ENCODE measurements around the gene PAQR8.
A peak's percentile ranks its signal among the peaks of the same experiment; 100 is the strongest.

Gene PAQR8

GRCh38 chr6:52346503-52346902, 15.4 kb upstream of the PAQR8 start:
- Histone ChIP-seq H3K9ac (ENCODE audit: low read length in 5 of 5) (no peak overlapping the region), H3K9me3 (ENCODE audit: control insufficient read depth in 5 of 5, low read length in 5 of 5) (no peaks in the 10 kb centered on the region), H3K4me3 (ENCODE audit: low read depth in 1 of 5, low read length in 5 of 5) (no peak overlapping the region), H3K4me1 (ENCODE audit: control insufficient read depth in 5 of 5, insufficient read depth in 5 of 5, low read length in 5 of 5) (no peaks in the 10 kb centered on the region), H3K36me3 (ENCODE audit: control insufficient read depth in 5 of 5, insufficient read depth in 5 of 5, low read length in 5 of 5) (no peaks in the 10 kb centered on the region), H3K27ac (ENCODE audit: low read depth, low read length) (no peak overlapping the region), H3K27me3 (ENCODE audit: control insufficient read depth in 5 of 5, insufficient read depth in 4 of 5, low read length in 5 of 5) (peaks cover 0 to 6% (median 0%) of the 10 kb centered on the region in 5 donors)

- no peak overlapping the region for H3K9ac ChIP-seq (ENCODE audit: low read length in 5 of 5)
- no peak overlapping the region for H3K27ac ChIP-seq (ENCODE audit: low read depth, low read length)
- no peaks in the 10 kb centered on the region for H3K36me3 ChIP-seq (ENCODE audit: control insufficient read depth in 5 of 5, insufficient read depth in 5 of 5, low read length in 5 of 5)
- peaks cover 0 to 6% (median 0%) of the 10 kb centered on the region in 5 donors for H3K27me3 ChIP-seq (ENCODE audit: control insufficient read depth in 5 of 5, insufficient read depth in 4 of 5, low read length in 5 of 5)
- H3K9me3 ChIP-seq (ENCODE audit: control insufficient read depth in 5 of 5, low read length in 5 of 5) = no peaks in the 10 kb centered on the region
- H3K4me1 ChIP-seq (ENCODE audit: control insufficient read depth in 5 of 5, insufficient read depth in 5 of 5, low read length in 5 of 5) = peaks cover 0 to 9% (median 0%) of the 10 kb centered on the region in 5 donors
- no peak overlapping the region for H3K4me3 ChIP-seq (ENCODE audit: low read depth in 1 of 5, low read length in 5 of 5)
Observed at GRCh38 chr6:52347818-52348217, 14.1 kb upstream of the PAQR8 start.

DNA sequence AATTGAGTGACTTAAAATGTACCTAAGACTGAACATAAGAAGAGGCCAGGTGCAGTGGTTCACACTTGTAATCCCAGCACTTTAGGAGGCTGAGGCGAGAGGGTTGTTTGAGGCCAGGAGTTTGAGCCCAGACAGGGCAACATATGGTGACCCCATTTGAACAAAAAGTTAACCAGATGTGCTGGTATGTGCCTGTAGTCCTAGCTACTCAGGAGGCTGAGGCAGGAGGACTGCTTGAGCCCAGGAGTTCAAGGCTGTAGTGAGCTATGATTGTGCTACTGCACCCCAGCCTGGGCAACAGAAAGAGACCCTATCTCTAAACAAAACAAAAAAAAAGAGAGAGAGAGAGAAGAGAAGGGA, 10.1 kb upstream of the PAQR8 start:
- no peaks in the 10 kb centered on the region for H3K9me3 ChIP-seq (ENCODE audit: control insufficient read depth in 5 of 5, low read length in 5 of 5)

DNA sequence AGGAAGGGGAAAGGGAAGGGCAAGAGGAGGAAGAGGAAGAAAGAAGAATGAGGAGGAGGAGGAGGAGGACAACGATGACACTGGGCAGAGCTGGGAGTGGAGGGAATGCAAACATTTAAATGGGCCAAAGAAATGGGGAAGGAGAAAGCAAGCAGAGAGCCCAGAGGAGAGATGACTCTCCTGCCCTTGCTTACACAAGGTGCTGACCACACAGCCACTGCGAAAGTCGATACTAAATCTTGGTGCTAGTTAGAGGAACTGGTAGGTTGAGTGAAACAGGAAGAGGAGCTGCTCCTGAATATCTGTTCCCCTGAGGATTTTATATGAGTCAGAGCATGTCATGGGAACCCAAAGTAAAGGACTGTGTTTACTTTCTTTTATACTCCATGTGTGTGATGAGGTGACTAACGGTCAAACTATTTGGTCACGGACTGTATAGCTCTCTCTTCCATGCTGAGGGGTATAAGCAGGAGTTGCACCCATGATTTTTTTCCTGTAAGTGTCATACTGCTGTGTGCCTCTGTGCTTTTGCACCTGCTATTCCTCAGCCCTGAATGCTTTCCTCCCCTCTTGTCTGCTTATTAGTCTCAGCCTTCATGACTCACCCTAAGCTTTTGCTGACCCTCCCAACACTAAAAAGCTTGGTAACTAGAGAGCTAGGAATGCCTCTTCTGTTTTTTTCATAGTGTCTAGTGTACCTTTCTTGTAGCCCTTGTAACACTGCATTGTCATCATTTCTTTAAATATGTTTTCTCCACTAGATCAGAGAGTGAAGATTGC, 9.5 kb upstream of the PAQR8 start:
- Histone ChIP-seq H3K36me3 (ENCODE audit: control insufficient read depth in 5 of 5, insufficient read depth in 5 of 5, low read length in 5 of 5) (no peaks in the 10 kb centered on the region), H3K4me3 (ENCODE audit: low read depth in 1 of 5, low read length in 5 of 5) (peak overlapping the region in 1 of 5 donors; percentile 20), H3K4me1 (ENCODE audit: control insufficient read depth in 5 of 5, insufficient read depth in 5 of 5, low read length in 5 of 5) (peaks cover 0 to 12% (median 3%) of the 10 kb centered on the region in 5 donors), H3K9me3 (ENCODE audit: control insufficient read depth in 5 of 5, low read length in 5 of 5) (no peaks in the 10 kb centered on the region), H3K9ac (ENCODE audit: low read length in 5 of 5) (no peak overlapping the region), H3K27ac (ENCODE audit: low read depth, low read length) (no peak overlapping the region), H3K27me3 (ENCODE audit: control insufficient read depth in 5 of 5, insufficient read depth in 4 of 5, low read length in 5 of 5) (peaks cover 0 to 2% (median 0%) of the 10 kb centered on the region in 5 donors)

More for the DNA sequence above, 10.1 kb upstream of the PAQR8 start:
- H3K4me3 ChIP-seq (ENCODE audit: low read depth in 1 of 5, low read length in 5 of 5) = no peak overlapping the region
- H3K4me1 ChIP-seq (ENCODE audit: control insufficient read depth in 5 of 5, insufficient read depth in 5 of 5, low read length in 5 of 5) = peaks cover 0 to 12% (median 3%) of the 10 kb centered on the region in 5 donors
- peaks cover 0 to 2% (median 0%) of the 10 kb centered on the region in 5 donors for H3K27me3 ChIP-seq (ENCODE audit: control insufficient read depth in 5 of 5, insufficient read depth in 4 of 5, low read length in 5 of 5)
- no peak overlapping the region for H3K9ac ChIP-seq (ENCODE audit: low read length in 5 of 5)
- H3K36me3 ChIP-seq (ENCODE audit: control insufficient read depth in 5 of 5, insufficient read depth in 5 of 5, low read length in 5 of 5) = no peaks in the 10 kb centered on the region
- H3K27ac ChIP-seq (ENCODE audit: low read depth, low read length) = no peak overlapping the region

GRCh38 chr6:52356017-52356416, 5.9 kb upstream of the PAQR8 start:
- peaks cover 0 to 2% (median 0%) of the 10 kb centered on the region in 5 donors for H3K27me3 ChIP-seq (ENCODE audit: control insufficient read depth in 5 of 5, insufficient read depth in 4 of 5, low read length in 5 of 5)
- no peaks in the 10 kb centered on the region for H3K36me3 ChIP-seq (ENCODE audit: control insufficient read depth in 5 of 5, insufficient read depth in 5 of 5, low read length in 5 of 5)
- no peaks in the 10 kb centered on the region for H3K9me3 ChIP-seq (ENCODE audit: control insufficient read depth in 5 of 5, low read length in 5 of 5)
- H3K4me1 ChIP-seq (ENCODE audit: control insufficient read depth in 5 of 5, insufficient read depth in 5 of 5, low read length in 5 of 5) = peaks cover 0 to 12% (median 3%) of the 10 kb centered on the region in 5 donors
- no peak overlapping the region for H3K4me3 ChIP-seq (ENCODE audit: low read depth in 1 of 5, low read length in 5 of 5)
- H3K9ac ChIP-seq (ENCODE audit: low read length in 5 of 5) = no peak overlapping the region
- H3K27ac ChIP-seq (ENCODE audit: low read depth, low read length) = no peak overlapping the region

- no peak overlapping the region for H3K27ac ChIP-seq (ENCODE audit: low read depth, low read length)
- H3K9me3 ChIP-seq (ENCODE audit: control insufficient read depth in 5 of 5, low read length in 5 of 5) = no peaks in the 10 kb centered on the region
- no peak overlapping the region for H3K4me3 ChIP-seq (ENCODE audit: low read depth in 1 of 5, low read length in 5 of 5)
- no peaks in the 10 kb centered on the region for H3K36me3 ChIP-seq (ENCODE audit: control insufficient read depth in 5 of 5, insufficient read depth in 5 of 5, low read length in 5 of 5)
- no peak overlapping the region for H3K9ac ChIP-seq (ENCODE audit: low read length in 5 of 5)
- peaks cover 3 to 22% (median 19%) of the 10 kb centered on the region in 5 donors for H3K4me1 ChIP-seq (ENCODE audit: control insufficient read depth in 5 of 5, insufficient read depth in 5 of 5, low read length in 5 of 5)
- H3K27me3 ChIP-seq (ENCODE audit: control insufficient read depth in 5 of 5, insufficient read depth in 4 of 5, low read length in 5 of 5) = peaks cover 0 to 6% (median 0%) of the 10 kb centered on the region in 5 donors
Observed at GRCh38 chr6:52359403-52359802, 2.5 kb upstream of the PAQR8 start.

DNA sequence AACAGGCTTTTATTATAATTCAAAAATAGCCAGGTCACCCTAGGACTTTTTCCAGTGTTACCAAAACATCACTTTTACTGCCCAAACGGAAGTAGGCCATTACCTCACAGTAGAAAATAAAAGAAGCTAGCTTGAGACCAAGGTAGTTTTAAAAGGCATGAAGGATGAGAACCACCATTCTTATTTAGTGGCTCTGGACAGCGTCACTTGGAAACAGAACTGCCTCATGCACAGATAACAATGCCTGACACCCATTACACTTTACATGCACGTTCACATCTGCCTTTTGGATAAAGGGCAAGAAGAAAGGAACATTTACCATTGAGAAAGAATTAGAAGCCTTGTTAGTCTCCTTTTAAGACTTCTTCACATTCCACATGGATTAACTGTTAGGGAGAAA, 1.9 kb upstream of the PAQR8 start:
- H3K27ac ChIP-seq (ENCODE audit: low read depth, low read length) = no peak overlapping the region
- H3K27me3 ChIP-seq (ENCODE audit: control insufficient read depth in 5 of 5, insufficient read depth in 4 of 5, low read length in 5 of 5) = peaks cover 0 to 6% (median 0%) of the 10 kb centered on the region in 5 donors
- no peak overlapping the region for H3K9ac ChIP-seq (ENCODE audit: low read length in 5 of 5)
- H3K36me3 ChIP-seq (ENCODE audit: control insufficient read depth in 5 of 5, insufficient read depth in 5 of 5, low read length in 5 of 5) = no peaks in the 10 kb centered on the region
- H3K4me3 ChIP-seq (ENCODE audit: low read depth in 1 of 5, low read length in 5 of 5) = no peak overlapping the region
- no peaks in the 10 kb centered on the region for H3K9me3 ChIP-seq (ENCODE audit: control insufficient read depth in 5 of 5, low read length in 5 of 5)
- H3K4me1 ChIP-seq (ENCODE audit: control insufficient read depth in 5 of 5, insufficient read depth in 5 of 5, low read length in 5 of 5) = peaks cover 3 to 22% (median 19%) of the 10 kb centered on the region in 5 donors

DNA sequence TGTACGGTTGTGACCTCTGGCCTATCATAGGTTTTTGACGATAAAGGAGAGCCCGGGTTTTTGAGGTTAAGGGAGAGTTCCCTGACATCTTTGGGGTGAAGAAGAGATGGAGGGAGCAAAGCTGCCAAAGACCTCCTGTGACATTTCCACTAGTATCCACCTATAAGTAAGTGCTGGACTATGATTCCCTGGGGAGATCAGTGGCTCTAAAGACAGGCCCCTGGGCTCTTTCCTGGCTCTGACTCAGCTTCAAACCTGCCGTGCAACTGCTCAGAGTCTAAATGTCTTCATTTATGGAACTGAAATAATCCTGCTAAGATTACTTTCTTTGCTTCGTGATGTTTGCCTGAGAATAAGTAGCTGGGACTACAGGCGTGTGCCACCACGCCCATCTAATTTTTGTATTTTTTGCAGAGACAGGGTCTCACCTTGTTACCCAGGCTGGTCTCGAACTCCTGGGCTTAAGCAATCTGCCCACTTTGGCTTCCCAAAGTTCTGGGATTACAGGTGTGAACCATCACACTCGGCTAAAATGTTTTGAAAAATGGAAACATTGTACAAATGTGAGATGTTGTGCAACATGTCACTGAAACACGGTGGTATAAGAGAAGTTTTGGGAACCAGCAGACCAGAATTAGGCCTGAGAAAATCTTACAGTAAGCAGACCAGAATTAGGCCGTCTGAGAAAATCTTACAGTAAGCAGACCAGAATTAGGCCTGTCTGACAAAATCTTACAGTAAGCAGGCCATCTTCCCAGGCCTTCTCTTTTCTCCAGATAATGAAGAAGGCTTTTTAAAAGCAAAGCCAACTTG, 1.1 kb upstream of the PAQR8 start:
- H3K36me3 ChIP-seq (ENCODE audit: control insufficient read depth in 5 of 5, insufficient read depth in 5 of 5, low read length in 5 of 5) = no peaks in the 10 kb centered on the region
- H3K9ac ChIP-seq (ENCODE audit: low read length in 5 of 5) = no peak overlapping the region
- no peak overlapping the region for H3K27ac ChIP-seq (ENCODE audit: low read depth, low read length)
- H3K9me3 ChIP-seq (ENCODE audit: control insufficient read depth in 5 of 5, low read length in 5 of 5) = no peaks in the 10 kb centered on the region
- H3K4me3 ChIP-seq (ENCODE audit: low read depth in 1 of 5, low read length in 5 of 5) = peak overlapping the region; percentile 77 to 89 (median 84)
- peaks cover 3 to 22% (median 19%) of the 10 kb centered on the region in 5 donors for H3K4me1 ChIP-seq (ENCODE audit: control insufficient read depth in 5 of 5, insufficient read depth in 5 of 5, low read length in 5 of 5)
- H3K27me3 ChIP-seq (ENCODE audit: control insufficient read depth in 5 of 5, insufficient read depth in 4 of 5, low read length in 5 of 5) = peaks cover 0 to 6% (median 0%) of the 10 kb centered on the region in 5 donors

- Histone ChIP-seq H3K36me3 (ENCODE audit: control insufficient read depth in 5 of 5, insufficient read depth in 5 of 5, low read length in 5 of 5) (no peaks in the 10 kb centered on the region), H3K9me3 (ENCODE audit: control insufficient read depth in 5 of 5, low read length in 5 of 5) (no peaks in the 10 kb centered on the region), H3K4me3 (ENCODE audit: low read depth in 1 of 5, low read length in 5 of 5) (peak overlapping the region; percentile 77 to 89 (median 84)), H3K27ac (ENCODE audit: low read depth, low read length) (peak overlapping the region; percentile 38), H3K27me3 (ENCODE audit: control insufficient read depth in 5 of 5, insufficient read depth in 4 of 5, low read length in 5 of 5) (peaks cover 0 to 6% (median 0%) of the 10 kb centered on the region in 5 donors), H3K9ac (ENCODE audit: low read length in 5 of 5) (peak overlapping the region in 4 of 5 donors; percentile 27 to 71 (median 62)), H3K4me1 (ENCODE audit: control insufficient read depth in 5 of 5, insufficient read depth in 5 of 5, low read length in 5 of 5) (peaks cover 3 to 22% (median 19%) of the 10 kb centered on the region in 5 donors)
Observed at GRCh38 chr6:52361414-52361944, 472 bp upstream of the PAQR8 start.

All from subcutaneous abdominal adipose tissue (tissue), 5 donors.